ENCODE measurements around the gene HPCA.

HPCA gene

GRCh38 chr1:32871364-32872191 lies 14.7 kb upstream of the HPCA start:
- DNase-seq = no peak

DNA sequence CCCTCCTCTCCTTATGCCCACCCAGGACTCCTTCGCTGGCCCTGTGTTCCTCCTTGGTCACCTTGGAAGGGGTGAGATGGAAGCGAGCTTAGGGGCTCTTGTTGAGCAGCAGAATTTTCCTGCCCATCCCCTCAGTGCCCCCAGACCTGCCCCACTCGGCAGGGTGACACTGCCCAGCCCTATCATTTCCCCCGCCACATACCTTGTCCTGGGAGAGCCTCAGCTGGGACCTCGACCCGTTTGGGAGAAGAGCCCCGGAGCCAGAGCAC lies 14.2 kb upstream of the HPCA start:
- no peak for DNase-seq

DNA sequence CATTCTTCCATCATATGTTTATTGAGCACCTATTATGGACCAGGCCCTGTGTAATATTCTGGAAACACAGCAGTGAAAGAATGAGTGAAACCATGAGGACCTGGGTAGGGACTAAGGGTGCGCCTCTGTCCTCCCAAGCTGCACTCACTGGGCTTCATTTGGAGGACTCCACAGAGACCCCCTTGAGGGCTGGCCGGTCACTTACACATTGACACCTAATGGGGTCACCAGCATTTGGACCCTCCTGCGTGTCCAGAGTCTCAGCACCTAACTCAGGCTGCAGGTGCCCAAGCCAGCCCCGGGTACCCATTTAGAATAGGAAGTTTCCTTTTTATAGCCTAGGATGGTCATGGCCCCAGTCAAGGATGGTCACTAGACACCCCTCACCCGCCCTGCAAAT lies 12.8 kb upstream of the HPCA start:
- DNase-seq = no peak

GRCh38 chr1:32874860-32875752 lies 11.2 kb upstream of the HPCA start:
- DNase-seq = no peak

- DNase-seq = no peak
Measured at GRCh38 chr1:32876341-32877210, 9.7 kb upstream of the HPCA start.

GRCh38 chr1:32877211-32878110 lies 8.8 kb upstream of the HPCA start:
- DNase-seq = no peak

GRCh38 chr1:32878183-32878582 lies 8.1 kb upstream of the HPCA start:
- DNase-seq = no peak

DNA sequence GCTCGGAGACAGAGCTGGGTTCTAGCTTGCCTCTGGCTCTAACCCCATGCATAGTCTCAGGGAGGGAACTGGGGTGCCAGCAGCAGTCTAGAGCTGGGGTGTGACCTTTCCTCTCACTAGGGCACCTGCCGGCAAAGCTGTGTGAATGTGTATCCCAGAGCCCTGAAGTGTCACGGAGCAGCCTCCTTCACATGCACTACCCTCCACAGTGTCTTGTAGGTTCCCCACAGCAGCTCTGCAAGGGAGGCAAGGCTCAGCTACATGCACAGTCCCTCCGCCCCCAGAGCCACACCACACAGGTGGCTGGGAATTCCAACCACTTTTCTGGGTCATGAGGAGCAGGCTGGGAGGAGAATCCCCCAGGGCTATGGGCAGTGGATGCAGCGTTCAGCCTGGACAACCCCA lies 7.7 kb upstream of the HPCA start:
- no peak for DNase-seq

DNA sequence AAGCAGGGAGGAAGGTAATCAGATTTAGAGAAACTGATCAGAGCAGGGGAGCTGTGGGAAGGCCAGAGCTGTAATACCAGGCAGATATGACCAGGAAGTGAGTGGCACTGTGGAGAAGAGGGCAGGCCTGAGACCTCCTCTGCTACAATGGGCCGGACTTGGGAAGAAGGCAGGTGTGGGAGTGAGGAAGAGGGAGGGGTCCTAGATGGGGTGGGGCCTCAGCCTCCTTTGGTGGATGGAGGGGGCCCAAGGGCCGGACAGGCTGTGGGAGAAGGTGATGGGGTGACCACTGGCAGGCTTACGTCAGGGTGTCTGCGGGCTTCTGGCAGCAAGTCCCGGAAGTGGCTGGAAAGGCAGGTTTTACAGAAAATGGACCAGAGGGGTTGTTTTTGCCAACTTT lies 5.0 kb upstream of the HPCA start:
- DNase-seq = no peak

DNA sequence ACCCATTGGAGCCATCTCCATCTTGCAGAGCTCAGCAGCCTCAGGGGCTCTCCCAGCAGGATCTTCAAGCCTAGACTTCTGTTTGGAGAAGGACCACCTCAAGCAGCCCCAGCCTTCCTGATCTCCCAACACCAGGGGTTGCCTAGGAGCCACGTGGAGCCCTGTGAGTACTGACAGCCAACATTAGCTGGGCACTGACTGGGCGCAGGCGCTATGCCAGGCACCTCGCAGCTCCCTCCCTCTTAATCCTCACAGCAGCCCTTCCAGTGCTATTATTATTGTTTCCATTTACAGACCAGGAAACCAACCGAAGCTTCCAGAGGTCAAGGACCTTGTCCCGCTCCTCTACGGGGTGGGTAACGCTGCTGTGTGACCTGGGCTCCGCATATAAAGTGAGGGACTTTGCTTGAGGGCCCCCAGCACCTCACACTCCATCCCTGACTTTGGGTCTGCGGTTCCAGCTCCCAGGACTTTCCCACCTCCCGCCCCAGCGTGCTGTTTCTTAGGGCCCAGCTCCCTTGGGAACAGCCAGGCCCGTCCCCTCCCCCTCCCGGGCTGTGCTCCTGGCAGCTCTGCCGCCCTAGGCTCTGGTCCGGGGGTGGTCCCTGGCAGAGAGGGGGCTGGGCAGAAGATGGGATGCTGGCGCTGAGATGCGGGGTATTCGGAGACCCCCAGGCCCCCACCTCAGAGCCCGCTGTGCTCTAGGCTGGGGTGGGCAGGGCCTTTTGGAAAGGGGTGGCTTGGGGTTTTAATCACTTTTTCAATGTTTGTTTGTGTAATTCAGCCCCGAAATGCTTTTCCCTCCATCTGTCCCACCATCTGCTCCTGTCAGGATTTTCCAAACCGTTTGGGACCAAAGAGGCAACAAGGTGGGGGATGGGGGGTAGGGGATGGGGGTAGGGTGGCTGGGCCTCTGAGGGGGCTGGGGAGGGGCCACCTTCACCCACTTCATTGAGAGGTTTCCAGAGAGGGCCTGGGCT lies 4.1 kb upstream of the HPCA start:
- DNase-seq = no peak

- DNase-seq = no peak
Measured at GRCh38 chr1:32883338-32884031, 2.8 kb upstream of the HPCA start.

DNA sequence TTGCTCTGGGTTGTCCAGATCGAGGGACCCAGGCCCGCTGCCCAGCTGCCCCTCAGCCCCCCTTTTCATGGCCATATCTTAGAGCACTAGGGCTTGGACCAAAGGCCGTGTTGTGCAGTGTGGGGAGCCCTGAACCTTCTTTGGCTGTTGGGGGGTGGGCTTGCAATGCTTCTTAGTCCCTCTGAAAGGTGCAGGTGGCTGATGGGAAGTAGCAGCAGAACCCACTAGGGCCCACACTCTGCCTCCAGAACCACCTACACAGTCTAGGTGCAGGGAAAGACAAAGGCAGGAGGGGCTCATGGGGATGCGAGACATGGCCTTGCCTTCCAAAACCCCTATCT lies 2.3 kb upstream of the HPCA start:
- DNase-seq = no peak

DNA sequence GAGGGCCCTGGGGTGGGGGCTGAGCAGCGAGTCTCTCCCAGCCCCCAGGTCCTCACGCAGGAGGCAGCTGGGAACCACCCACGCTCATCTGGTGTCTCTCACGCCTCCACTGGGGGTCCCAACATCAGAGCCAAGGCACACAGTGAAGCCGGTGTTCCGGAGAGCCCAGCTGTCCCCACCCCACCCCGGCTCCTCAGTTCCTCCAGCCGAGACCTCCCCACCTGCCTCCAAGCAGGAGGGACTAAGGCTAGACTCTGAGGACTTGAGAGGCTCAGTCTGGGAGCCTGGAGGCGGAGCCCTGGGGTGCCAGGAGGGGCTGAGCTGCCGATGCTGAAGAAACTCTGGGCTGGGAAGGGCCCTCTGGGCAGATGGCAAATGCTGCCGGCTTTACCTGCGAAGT lies 1.6 kb upstream of the HPCA start:
- no peak for DNase-seq

GRCh38 chr1:32885676-32886003 lies 651 bp upstream of the HPCA start:
- DNase-seq = no peak

- DNase-seq = no peak
Measured at GRCh38 chr1:32886828-32887414, 630 bp downstream of the HPCA start.

DNA sequence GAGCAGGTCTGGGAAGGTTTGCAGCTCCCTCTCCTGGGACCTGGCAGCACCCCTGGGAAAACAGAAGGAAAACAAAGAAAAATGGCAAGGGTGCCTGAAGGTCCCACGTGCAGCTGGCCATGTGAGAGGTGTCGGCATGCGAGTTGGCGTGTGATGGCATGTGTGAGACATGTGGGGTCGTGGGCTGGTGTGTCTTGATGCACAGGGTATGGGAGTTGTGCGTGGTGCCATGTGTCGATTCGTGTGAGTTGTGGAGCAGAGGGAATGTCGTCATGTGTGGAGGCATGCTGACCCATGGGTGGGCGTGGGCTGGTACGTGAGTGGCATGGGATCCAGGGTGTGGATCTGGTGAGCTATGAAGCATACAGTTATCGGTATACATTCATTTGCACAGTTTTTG lies 1.3 kb downstream of the HPCA start:
- DNase-seq = no peak

GRCh38 chr1:32888134-32888533 lies 1.8 kb downstream of the HPCA start:
- DNase-seq = no peak

DNA sequence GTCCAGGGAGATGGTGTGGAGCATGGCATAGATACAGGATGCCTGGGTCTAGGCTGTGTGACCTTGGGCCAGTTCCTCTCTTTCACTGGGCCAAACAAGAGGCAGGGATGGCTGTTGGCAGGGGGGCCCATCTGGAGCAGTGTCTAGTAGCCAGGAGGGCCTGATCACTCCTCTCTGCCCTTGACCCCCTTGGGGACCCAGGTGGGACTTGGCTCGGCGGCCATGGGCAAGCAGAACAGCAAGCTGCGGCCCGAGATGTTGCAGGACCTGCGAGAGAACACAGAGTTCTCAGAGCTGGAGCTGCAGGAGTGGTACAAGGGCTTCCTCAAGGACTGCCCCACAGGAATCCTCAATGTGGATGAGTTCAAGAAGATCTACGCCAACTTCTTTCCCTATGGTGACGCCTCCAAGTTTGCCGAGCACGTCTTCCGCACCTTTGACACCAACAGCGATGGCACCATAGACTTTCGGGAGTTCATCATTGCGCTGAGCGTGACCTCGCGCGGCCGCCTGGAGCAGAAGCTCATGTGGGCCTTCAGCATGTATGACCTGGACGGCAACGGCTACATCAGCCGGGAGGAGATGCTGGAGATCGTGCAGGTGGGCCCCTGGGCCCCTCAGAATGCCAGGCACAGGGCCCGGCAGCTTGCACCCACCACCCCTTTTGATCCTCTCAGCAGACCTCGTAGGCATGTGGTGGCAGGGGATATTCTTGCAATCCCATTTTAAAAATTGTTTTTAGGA lies 2.6 kb downstream of the HPCA start:
- DNase-seq = no peak

DNA sequence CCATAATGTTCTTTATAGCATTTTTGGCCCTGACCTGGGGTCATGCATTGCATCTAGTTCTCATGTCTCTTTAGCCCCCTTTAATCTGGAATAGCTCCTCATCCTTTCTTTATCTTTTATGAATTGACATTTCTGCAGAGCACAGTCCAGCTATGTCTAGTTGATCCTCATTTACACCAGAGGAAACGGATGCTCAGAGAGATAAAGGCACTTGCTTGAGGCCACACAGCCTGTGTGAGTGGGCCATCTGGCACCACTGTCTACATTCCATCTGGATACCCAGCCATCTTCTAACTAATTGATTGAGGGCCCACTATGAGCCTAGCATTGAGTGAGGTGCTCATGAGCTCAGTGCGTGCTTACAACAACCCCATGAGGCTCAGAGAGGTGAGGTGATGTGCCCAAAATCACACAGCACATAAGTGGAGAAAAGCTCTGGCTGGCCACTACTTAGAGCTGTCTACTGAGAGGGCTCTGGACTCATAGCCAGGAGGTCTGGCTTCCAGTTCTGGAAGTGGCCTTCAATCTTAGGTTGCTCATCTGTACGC lies 3.5 kb downstream of the HPCA start:
- no peak for DNase-seq

Measured in SIG-M5 (cell line).